Mesendoderm (in vitro differentiated cells): ENCODE measurements around the gene MYO16.
A peak's percentile ranks its signal among the peaks of the same experiment; 100 is the strongest.

Source experiments
- DNase-seq: peaks from one replicate; pipeline ENCODE4 v3.0.0; 2013
- H2AK5ac ChIP-seq: 2 replicates; pipeline ENCODE4 v1.6.1; 2013; ENCODE audit warnings: low read length, inconsistent platforms
- H2BK120ac ChIP-seq: 2 replicates; pipeline ENCODE4 v1.6.1; 2013; ENCODE audit warnings: low read depth, mild to moderate bottlenecking, low read length, moderate library complexity, mixed read lengths
- H2BK15ac ChIP-seq: replicated peaks from 2 replicates; pipeline ENCODE4 v1.6.1; 2013; ENCODE audit warnings: low read depth, mild to moderate bottlenecking, moderate library complexity
- H2BK5ac ChIP-seq: 2 replicates; pipeline ENCODE4 v1.6.1; 2013; ENCODE audit warnings: low read length, inconsistent platforms
- H3K18ac ChIP-seq: 2 replicates; pipeline ENCODE4 v1.6.1; 2013; ENCODE audit warnings: mild to moderate bottlenecking, low read length, mixed read lengths
- H3K23ac ChIP-seq: one replicate; pipeline ENCODE4 v1.6.1; 2013; ENCODE audit warnings: low read length
- H3K27ac ChIP-seq: 2 replicates; pipeline ENCODE4 v1.5.1; 2013; ENCODE audit warnings: low read depth, mild to moderate bottlenecking, inconsistent platforms, low read length, moderate library complexity
- H3K27me3 ChIP-seq: 2 replicates; pipeline ENCODE4 v1.6.1; 2013; ENCODE audit warnings: low read length, control low read depth, mild to moderate bottlenecking, inconsistent platforms; ENCODE audit not compliant: insufficient read depth, poor library complexity
- H3K36me3 ChIP-seq: 2 replicates; pipeline ENCODE4 v1.6.1; 2013; ENCODE audit warnings: low read length, inconsistent platforms; ENCODE audit not compliant: control insufficient read depth, insufficient read depth
- H3K4ac ChIP-seq: one replicate; pipeline ENCODE4 v1.6.1; 2013; ENCODE audit warnings: low read depth, mild to moderate bottlenecking, low read length, moderate library complexity
- H3K4me1 ChIP-seq: 2 replicates; pipeline ENCODE4 v1.6.1; 2013; ENCODE audit warnings: low read depth, low read length, inconsistent platforms; ENCODE audit not compliant: control insufficient read depth
- H3K4me2 ChIP-seq: 2 replicates; pipeline ENCODE4 v1.6.1; 2013; ENCODE audit warnings: low read length
- H3K4me3 ChIP-seq: 2 replicates; pipeline ENCODE4 v1.5.1; 2013; ENCODE audit warnings: mild to moderate bottlenecking, low read length
- H3K56ac ChIP-seq: one replicate; pipeline ENCODE4 v1.6.1; 2013; ENCODE audit warnings: low read length
- H3K79me1 ChIP-seq: 2 replicates; pipeline ENCODE4 v1.6.1; 2013; ENCODE audit warnings: low read length, inconsistent platforms
- H3K79me2 ChIP-seq: 2 replicates; pipeline ENCODE4 v1.6.1; 2013; ENCODE audit warnings: mild to moderate bottlenecking, low read length; ENCODE audit not compliant: control insufficient read depth, insufficient read depth
- H3K9ac ChIP-seq: 2 replicates; pipeline ENCODE4 v1.6.1; 2013; ENCODE audit warnings: low read length, inconsistent platforms
- H4K5ac ChIP-seq: one replicate; pipeline ENCODE4 v1.6.1; 2013; ENCODE audit warnings: low read length
- H4K8ac ChIP-seq: one replicate; pipeline ENCODE4 v1.6.1; 2013; ENCODE audit warnings: low read depth, mild to moderate bottlenecking, control low read depth, low read length, moderate library complexity
- WGBS: extraction: QIAGEN DNeasy Blood & Tissue Kit; methylation state at CpG from one replicate; pipeline ENCODE4 v1.1.7; 2013; ENCODE audit warnings: low lambda C conversion rate, missing lambda C conversion rate; ENCODE audit not compliant: insufficient coverage; ENCODE audit errors: extremely low coverage; 5-methylcytosine and 5-hydroxymethylcytosine counted together

Gene MYO16

GRCh38 chr13:109024611-109025010, 395.2 kb downstream of the MYO16 start:
- no CpG with 5 or more reads among the region's 1 CpG for WGBS
- no peak overlapping the region for H3K56ac ChIP-seq

GRCh38 chr13:109026266-109026665, 396.9 kb downstream of the MYO16 start:
- WGBS: no CpG with 5 or more reads among the region's 4 CpGs
- H3K4me3 ChIP-seq: no peak overlapping the region
- H3K4ac ChIP-seq: no peak overlapping the region

More at GRCh38 chr13:109024611-109025010, 395.2 kb downstream of the MYO16 start:
- H2BK15ac ChIP-seq: no peak overlapping the region
- no peak overlapping the region for H4K5ac ChIP-seq
- no peak overlapping the region for H2BK5ac ChIP-seq
- DNase-seq: no peak
- no peaks in the 10 kb centered on the region for H3K79me1 ChIP-seq
- H2AK5ac ChIP-seq: no peak overlapping the region
- H3K36me3 ChIP-seq: no peaks in the 10 kb centered on the region
- H3K23ac ChIP-seq: no peak overlapping the region
- H3K4me1 ChIP-seq: no peaks in the 10 kb centered on the region
- no peak overlapping the region for H3K27ac ChIP-seq
- H3K9ac ChIP-seq: no peak overlapping the region
- no peaks in the 10 kb centered on the region for H3K27me3 ChIP-seq
- H3K79me2 ChIP-seq: no peaks in the 10 kb centered on the region
- H2BK120ac ChIP-seq: no peak overlapping the region
- H3K4me3 ChIP-seq: no peak overlapping the region
- H3K18ac ChIP-seq: no peak overlapping the region
- H3K4ac ChIP-seq: no peak overlapping the region
- H4K8ac ChIP-seq: no peak overlapping the region
- H3K4me2 ChIP-seq: no peak overlapping the region

GRCh38 chr13:109028624-109029023, 399.2 kb downstream of the MYO16 start:
- no peak overlapping the region for H3K23ac ChIP-seq
- no peak overlapping the region for H3K4ac ChIP-seq
- H3K4me3 ChIP-seq: no peak overlapping the region
- no peak overlapping the region for H2BK120ac ChIP-seq
- no peak overlapping the region for H4K5ac ChIP-seq
- H3K18ac ChIP-seq: no peak overlapping the region
- H3K4me1 ChIP-seq: no peaks in the 10 kb centered on the region
- H3K56ac ChIP-seq: no peak overlapping the region
- H2BK5ac ChIP-seq: no peak overlapping the region
- no CpG with 5 or more reads among the region's 9 CpGs for WGBS
- H2AK5ac ChIP-seq: no peak overlapping the region
- H3K36me3 ChIP-seq: no peaks in the 10 kb centered on the region
- H3K79me1 ChIP-seq: no peaks in the 10 kb centered on the region
- H3K27ac ChIP-seq: no peak overlapping the region
- no peak overlapping the region for H2BK15ac ChIP-seq
- no peak for DNase-seq
- H3K9ac ChIP-seq: no peak overlapping the region
- no peaks in the 10 kb centered on the region for H3K27me3 ChIP-seq
- no peak overlapping the region for H3K4me2 ChIP-seq
- no peak overlapping the region for H4K8ac ChIP-seq
- H3K79me2 ChIP-seq: no peaks in the 10 kb centered on the region

More at GRCh38 chr13:109026266-109026665, 396.9 kb downstream of the MYO16 start:
- Histone ChIP-seq H2BK15ac (no peak overlapping the region), H2BK5ac (no peak overlapping the region), H3K4me1 (no peaks in the 10 kb centered on the region), H3K36me3 (no peaks in the 10 kb centered on the region), H4K5ac (no peak overlapping the region), H3K4me2 (no peak overlapping the region), H3K23ac (no peak overlapping the region), H3K79me1 (no peaks in the 10 kb centered on the region), H3K56ac (no peak overlapping the region), H3K9ac (no peak overlapping the region), H3K27me3 (no peaks in the 10 kb centered on the region), H3K27ac (no peak overlapping the region), H4K8ac (no peak overlapping the region), H2BK120ac (no peak overlapping the region), H3K18ac (no peak overlapping the region), H2AK5ac (no peak overlapping the region), H3K79me2 (no peaks in the 10 kb centered on the region)
- DNase-seq: peak; percentile 61

- Histone ChIP-seq H3K23ac (no peak overlapping the region), H3K18ac (no peak overlapping the region), H2BK15ac (no peak overlapping the region), H3K36me3 (no peaks in the 10 kb centered on the region), H4K5ac (no peak overlapping the region), H3K27ac (no peak overlapping the region), H3K9ac (no peak overlapping the region), H2BK120ac (no peak overlapping the region), H3K56ac (no peak overlapping the region), H3K27me3 (no peaks in the 10 kb centered on the region), H3K4me3 (no peak overlapping the region), H3K4me2 (no peak overlapping the region), H3K79me1 (no peaks in the 10 kb centered on the region), H2AK5ac (no peak overlapping the region), H3K4ac (no peak overlapping the region), H4K8ac (no peak overlapping the region), H2BK5ac (no peak overlapping the region), H3K4me1 (no peaks in the 10 kb centered on the region), H3K79me2 (no peaks in the 10 kb centered on the region)
- DNase-seq: no peak
- WGBS: no CpG with 5 or more reads among the region's 7 CpGs
These were observed 403.7 kb downstream of the MYO16 start for GRCh38 chr13:109033090-109033489.

- Histone ChIP-seq H3K56ac (no peak overlapping the region), H3K9ac (no peak overlapping the region), H3K4me1 (no peaks in the 10 kb centered on the region), H3K23ac (no peak overlapping the region), H2BK120ac (no peak overlapping the region), H3K4ac (no peak overlapping the region), H3K79me1 (no peaks in the 10 kb centered on the region), H3K79me2 (no peaks in the 10 kb centered on the region), H4K5ac (no peak overlapping the region), H3K4me2 (no peak overlapping the region), H2BK5ac (no peak overlapping the region), H3K27ac (no peak overlapping the region), H3K4me3 (no peak overlapping the region), H3K18ac (no peak overlapping the region), H2AK5ac (no peak overlapping the region), H2BK15ac (no peak overlapping the region), H3K27me3 (no peaks in the 10 kb centered on the region), H4K8ac (no peak overlapping the region), H3K36me3 (no peaks in the 10 kb centered on the region)
- no CpG with 5 or more reads among the region's 7 CpGs for WGBS
- DNase-seq: no peak
These were observed 406.8 kb downstream of the MYO16 start for GRCh38 chr13:109036078-109036780.

- Histone ChIP-seq H3K4ac (no peak overlapping the region), H3K56ac (no peak overlapping the region), H4K5ac (no peak overlapping the region), H3K4me3 (no peak overlapping the region), H3K27me3 (no peaks in the 10 kb centered on the region), H2AK5ac (no peak overlapping the region), H2BK5ac (no peak overlapping the region), H3K9ac (no peak overlapping the region), H2BK120ac (no peak overlapping the region), H3K36me3 (no peaks in the 10 kb centered on the region), H3K4me2 (no peak overlapping the region), H3K23ac (no peak overlapping the region), H3K18ac (no peak overlapping the region), H3K79me2 (no peaks in the 10 kb centered on the region), H3K4me1 (no peaks in the 10 kb centered on the region), H2BK15ac (no peak overlapping the region), H4K8ac (no peak overlapping the region), H3K79me1 (no peaks in the 10 kb centered on the region), H3K27ac (no peak overlapping the region)
- no CpG with 5 or more reads among the region's 3 CpGs for WGBS
- DNase-seq: no peak
These were observed 414.2 kb downstream of the MYO16 start for GRCh38 chr13:109043636-109044035.
